Smooth muscle cell (in vitro differentiated cells): Measurements from ENCODE around the gene PEX12. TPM values are rescaled to one million over a fixed set of nuclear protein-coding genes. Genes with fewer than 3 reads are reported as not detected.
"Not testable (repeated sequence)": the region's sequence is repeated elsewhere in the genome, so short reads cannot be mapped to it uniquely, and the experiment has no call there.

Experiments used
- DNase-seq: peaks from one replicate; lab custom pipeline; 2025; ENCODE audit not compliant: unreplicated experiment; lab: John Stamatoyannopoulos, UW
- H2AFZ ChIP-seq: fragments of 200-600 bp; sonication (generic); 2 replicates; pipeline ENCODE4 v1.6.0; 2016; ENCODE audit warnings: antibody characterized with exemption, low read depth, mild to moderate bottlenecking
- H3F3A ChIP-seq: fragments of 200-600 bp; sonication (generic); 2 replicates; pipeline ENCODE4 v1.6.0; 2017; ENCODE audit warnings: antibody characterized with exemption, low read depth
- H3K27ac ChIP-seq: fragments of 200-600 bp; sonication (generic); 2 replicates; pipeline ENCODE4 v1.5.1; 2016; ENCODE audit warnings: low read depth, mild to moderate bottlenecking
- H3K27me3 ChIP-seq: fragments of 200-600 bp; sonication (generic); 2 replicates; pipeline ENCODE4 v1.6.1; 2016; ENCODE audit warnings: low read depth, mild to moderate bottlenecking
- H3K36me3 ChIP-seq: fragments of 200-600 bp; sonication (generic); 2 replicates; pipeline ENCODE4 v1.5.1; 2016; ENCODE audit warnings: low read depth
- H3K4me1 ChIP-seq: fragments of 200-600 bp; sonication (generic); 2 replicates; pipeline ENCODE4 v1.5.1; 2016; ENCODE audit warnings: low read depth
- H3K4me2 ChIP-seq: fragments of 200-600 bp; sonication (generic); 2 replicates; pipeline ENCODE4 v1.6.0; 2016; ENCODE audit warnings: mild to moderate bottlenecking
- H3K4me3 ChIP-seq: fragments of 200-600 bp; sonication (generic); 2 replicates; pipeline ENCODE4 v1.5.1; 2016; ENCODE audit warnings: mild to moderate bottlenecking
- H3K79me2 ChIP-seq: fragments of 200-600 bp; sonication (generic); 2 replicates; pipeline ENCODE4 v1.6.0; 2016; ENCODE audit warnings: low read depth, mild to moderate bottlenecking
- H3K9ac ChIP-seq: fragments of 200-600 bp; sonication (generic); 2 replicates; pipeline ENCODE4 v1.6.0; 2016; ENCODE audit warnings: low read depth
- H3K9me3 ChIP-seq: fragments of 200-600 bp; sonication (generic); replicated peaks from 2 replicates; pipeline ENCODE4 v1.5.1; 2016; ENCODE audit warnings: low read depth
- H4K20me1 ChIP-seq: fragments of 200-600 bp; sonication (generic); 2 replicates; pipeline ENCODE4 v1.6.0; 2016; ENCODE audit warnings: low read depth
- WGBS: methylation state at CpG from one replicate; pipeline ENCODE4 v1.1.7; 2016; ENCODE audit warnings: low lambda C conversion rate; 5-methylcytosine and 5-hydroxymethylcytosine counted together
- polyA plus RNA-seq: library from polyadenylated mRNA; unstranded; fragments of >200 nt; fragmentation: Nextera tagmentation; extraction: Ambion mirVana; gene quantifications from 2 replicates; pipeline ENCODE4 v1.2.1, GENCODE V29; 2016
- total RNA-seq: library from RNA; depleted of rRNA; stranded (reverse); fragments of >200 nt; gene quantifications from 2 replicates; pipeline ENCODE4 v1.2.3, GENCODE V29; 2014
- TF ChIP-seq, protein P1 (sequence below): fragments of 200-600 bp; sonication (generic); IDR thresholded peaks from 2 replicates; pipeline ENCODE4 v1.5.1; 2017; ENCODE audit warnings: borderline replicate concordance, mild to moderate bottlenecking, antibody characterized with exemption; ENCODE audit not compliant: insufficient read depth, poor library complexity, severe bottlenecking

PEX12 gene
- total and polyA plus RNA-seq, 2 experiments from 2014 or later: 2.8 to 8.6 TPM

DNA sequence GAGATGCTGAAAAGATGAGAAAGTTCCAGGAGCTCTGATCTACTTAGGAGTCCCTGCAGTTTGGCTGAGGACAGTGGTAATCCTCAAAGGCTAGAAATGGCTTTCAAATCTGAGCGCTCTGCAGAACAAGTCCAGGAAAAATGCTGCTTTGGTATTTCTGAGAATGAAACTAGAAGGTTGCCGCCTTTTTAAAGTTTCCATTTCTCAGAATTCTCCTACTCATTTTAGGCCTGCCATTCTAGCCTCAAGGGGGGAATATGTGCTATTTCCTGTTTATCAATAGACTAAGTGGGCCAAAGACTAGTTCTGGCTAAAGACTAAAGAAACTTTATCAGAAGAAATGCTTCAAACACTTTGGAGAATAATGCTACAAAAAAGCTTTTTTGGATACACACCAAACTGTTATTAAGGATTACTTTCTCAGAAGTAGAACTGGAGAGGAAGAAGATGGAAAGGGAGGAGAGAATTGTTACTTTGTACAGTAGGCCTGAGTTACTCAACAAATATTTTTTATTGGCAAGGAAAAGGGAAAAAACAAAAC lies 40.7 kb downstream of the PEX12 start, which contains the start of gene SLFN12L:
TSS of gene SLFN12L (minus strand) at position 78 of the 541 bp plus-strand sequence. CDS start 15,314 bp downstream, outside the sequence.
- DNase-seq: no peak
- Histone ChIP-seq H3F3A (no peaks in the 10 kb centered on the region), H3K79me2 (no peaks in the 10 kb centered on the region), H3K36me3 (no peaks in the 10 kb centered on the region), H3K9me3 (no peaks in the 10 kb centered on the region), H3K4me3 (no peak within 1 kb of the TSS), H3K27me3 (no peaks in the 10 kb centered on the region), H3K9ac (no peak within 1 kb of the TSS), H2AFZ (no peak within 1 kb of the TSS), H3K4me2 (no peak within 1 kb of the TSS), H4K20me1 (no peaks in the 10 kb centered on the region), H3K27ac (no peak within 1 kb of the TSS), H3K4me1 (no peaks in the 10 kb centered on the region)
- WGBS: 86% methylated on average over 2 of the region's 2 CpGs
- TF ChIP-seq, protein P1, sequence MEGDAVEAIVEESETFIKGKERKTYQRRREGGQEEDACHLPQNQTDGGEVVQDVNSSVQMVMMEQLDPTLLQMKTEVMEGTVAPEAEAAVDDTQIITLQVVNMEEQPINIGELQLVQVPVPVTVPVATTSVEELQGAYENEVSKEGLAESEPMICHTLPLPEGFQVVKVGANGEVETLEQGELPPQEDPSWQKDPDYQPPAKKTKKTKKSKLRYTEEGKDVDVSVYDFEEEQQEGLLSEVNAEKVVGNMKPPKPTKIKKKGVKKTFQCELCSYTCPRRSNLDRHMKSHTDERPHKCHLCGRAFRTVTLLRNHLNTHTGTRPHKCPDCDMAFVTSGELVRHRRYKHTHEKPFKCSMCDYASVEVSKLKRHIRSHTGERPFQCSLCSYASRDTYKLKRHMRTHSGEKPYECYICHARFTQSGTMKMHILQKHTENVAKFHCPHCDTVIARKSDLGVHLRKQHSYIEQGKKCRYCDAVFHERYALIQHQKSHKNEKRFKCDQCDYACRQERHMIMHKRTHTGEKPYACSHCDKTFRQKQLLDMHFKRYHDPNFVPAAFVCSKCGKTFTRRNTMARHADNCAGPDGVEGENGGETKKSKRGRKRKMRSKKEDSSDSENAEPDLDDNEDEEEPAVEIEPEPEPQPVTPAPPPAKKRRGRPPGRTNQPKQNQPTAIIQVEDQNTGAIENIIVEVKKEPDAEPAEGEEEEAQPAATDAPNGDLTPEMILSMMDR: no peak

DNA sequence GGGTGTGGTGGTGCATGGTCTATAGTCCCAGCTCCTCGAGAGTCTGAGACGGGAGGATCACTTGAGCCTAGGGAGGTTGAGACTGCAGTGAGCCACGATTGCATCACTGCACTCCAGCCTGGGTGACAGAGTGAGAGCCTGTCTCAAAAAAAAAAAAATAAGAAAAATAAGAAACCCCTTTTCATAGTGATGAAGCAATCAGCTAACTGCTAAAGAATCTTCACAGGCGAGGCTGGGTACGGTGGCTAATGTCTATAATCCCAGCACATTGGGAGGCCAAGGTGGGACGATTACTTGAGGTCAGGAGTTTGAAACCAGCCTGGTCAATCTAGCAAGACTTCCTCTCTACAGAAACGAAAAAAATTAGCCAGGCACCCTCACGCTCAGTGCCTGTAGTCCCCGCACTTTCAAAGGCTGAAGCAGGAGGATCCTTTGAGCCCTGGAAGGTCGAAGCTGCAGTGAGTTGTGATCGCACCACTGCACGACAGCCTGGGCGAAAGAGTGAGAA lies 41.7 kb downstream of the PEX12 start:
- no peaks in the 10 kb centered on the region for H3K79me2 ChIP-seq
- H4K20me1 ChIP-seq: no peaks in the 10 kb centered on the region
- H3K9ac ChIP-seq: no peak overlapping the region
- H3K9me3 ChIP-seq: no peaks in the 10 kb centered on the region
- no peaks in the 10 kb centered on the region for H3K36me3 ChIP-seq
- 78% methylated on average over 13 of the region's 13 CpGs for WGBS
- TF ChIP-seq, protein P1: no peak
- no peak for DNase-seq
- H3K27ac ChIP-seq: no peak overlapping the region
- H3K4me3 ChIP-seq: no peak overlapping the region
- H2AFZ ChIP-seq: no peak overlapping the region
- H3K4me1 ChIP-seq: no peaks in the 10 kb centered on the region
- no peak overlapping the region for H3K4me2 ChIP-seq
- no peaks in the 10 kb centered on the region for H3F3A ChIP-seq
- no peaks in the 10 kb centered on the region for H3K27me3 ChIP-seq

DNA sequence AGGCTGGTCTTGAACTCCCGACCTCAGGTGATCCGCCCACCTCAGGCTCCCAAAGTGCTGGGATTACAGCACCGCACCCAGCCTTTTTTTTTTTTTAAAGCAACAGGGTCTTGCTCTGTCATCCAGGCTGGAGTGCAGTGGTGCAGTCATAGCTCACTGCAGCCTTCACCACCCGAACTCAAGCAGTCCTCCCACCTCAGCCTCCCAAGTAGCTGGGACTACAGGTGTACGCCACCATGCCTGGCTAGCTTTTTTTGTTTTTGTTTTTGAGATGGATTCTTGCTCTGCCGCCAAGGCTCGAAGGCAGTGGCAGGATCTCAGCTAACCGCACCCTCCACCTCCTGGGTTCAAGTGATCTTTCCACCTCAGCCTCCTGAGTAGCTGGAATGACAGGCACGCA lies 43.0 kb downstream of the PEX12 start:
- H3K36me3 ChIP-seq, H3K9me3 ChIP-seq, H3K4me1 ChIP-seq, H2AFZ ChIP-seq, DNase-seq, H3K27me3 ChIP-seq, H3K27ac ChIP-seq, H3K9ac ChIP-seq, H3K4me2 ChIP-seq, H3F3A ChIP-seq, H3K79me2 ChIP-seq, H4K20me1 ChIP-seq, H3K4me3 ChIP-seq: not testable (repeated sequence)
- 97% methylated on average over 9 of the region's 9 CpGs for WGBS

DNA sequence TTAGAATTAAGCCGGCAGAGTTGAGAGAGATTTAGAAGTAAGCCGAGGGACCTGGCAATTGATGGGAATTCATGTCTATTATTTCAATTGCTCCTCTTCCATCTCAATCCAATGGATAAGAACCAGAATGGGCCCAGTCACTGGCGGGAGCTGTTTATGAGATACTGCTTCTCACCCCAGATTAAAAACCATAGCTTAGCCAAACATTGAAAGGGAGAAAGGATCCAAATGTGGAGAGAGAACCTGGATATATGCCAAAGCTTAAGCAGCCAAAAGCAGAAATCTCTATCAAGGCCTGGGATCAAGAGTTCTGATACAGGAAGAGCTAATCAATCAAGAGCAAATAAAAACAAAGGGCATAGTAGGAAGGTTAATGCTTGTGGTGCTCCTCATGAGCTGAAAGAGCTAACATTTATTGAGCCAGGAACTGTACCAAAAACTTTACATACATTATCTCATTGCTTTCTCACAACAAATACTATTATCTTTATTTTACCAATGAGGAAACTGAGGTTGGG lies 43.7 kb downstream of the PEX12 start:
- no peaks in the 10 kb centered on the region for H3K27me3 ChIP-seq
- no peaks in the 10 kb centered on the region for H3K9me3 ChIP-seq
- TF ChIP-seq, protein P1: no peak
- H3K79me2 ChIP-seq: no peaks in the 10 kb centered on the region
- no peaks in the 10 kb centered on the region for H4K20me1 ChIP-seq
- 85% methylated on average over 3 of the region's 3 CpGs for WGBS
- no peaks in the 10 kb centered on the region for H3F3A ChIP-seq
- H3K36me3 ChIP-seq: no peaks in the 10 kb centered on the region
- H3K27ac ChIP-seq: no peak overlapping the region
- DNase-seq: no peak
- H3K4me1 ChIP-seq: no peaks in the 10 kb centered on the region
- H3K4me2 ChIP-seq: no peak overlapping the region
- no peak overlapping the region for H3K4me3 ChIP-seq
- H2AFZ ChIP-seq: no peak overlapping the region
- H3K9ac ChIP-seq: no peak overlapping the region
